ENCODE data around the gene POLN. TPM values are rescaled to one million over a fixed set of nuclear protein-coding genes. Genes with fewer than 3 reads are reported as not detected.

The POLN gene
- total and polyA plus RNA-seq, 11 donors, result 0.38 to 4.5 (median 1.9) TPM

GRCh38 chr4:2256781-2257191, 14.9 kb upstream of the POLN start:
- Histone ChIP-seq H3K4me1 (peaks cover 21 to 84% (median 70%) of the 10 kb centered on the region in 12 donors), H3K27me3 (no peaks in the 10 kb centered on the region), H3K9me3 (no peaks in the 10 kb centered on the region), H3K27ac (peak overlapping the region; percentile 74 to 94 (median 89)), H3K36me3 (peaks cover 0 to 58% (median 30%) of the 10 kb centered on the region in 9 donors), H3K4me3 (peak overlapping the region in 1 of 12 donors; percentile 24)
- no peak for TF ChIP-seq POLR2A (IDR thresholded peaks at IDR 0.05)
- TF ChIP-seq, protein P1, sequence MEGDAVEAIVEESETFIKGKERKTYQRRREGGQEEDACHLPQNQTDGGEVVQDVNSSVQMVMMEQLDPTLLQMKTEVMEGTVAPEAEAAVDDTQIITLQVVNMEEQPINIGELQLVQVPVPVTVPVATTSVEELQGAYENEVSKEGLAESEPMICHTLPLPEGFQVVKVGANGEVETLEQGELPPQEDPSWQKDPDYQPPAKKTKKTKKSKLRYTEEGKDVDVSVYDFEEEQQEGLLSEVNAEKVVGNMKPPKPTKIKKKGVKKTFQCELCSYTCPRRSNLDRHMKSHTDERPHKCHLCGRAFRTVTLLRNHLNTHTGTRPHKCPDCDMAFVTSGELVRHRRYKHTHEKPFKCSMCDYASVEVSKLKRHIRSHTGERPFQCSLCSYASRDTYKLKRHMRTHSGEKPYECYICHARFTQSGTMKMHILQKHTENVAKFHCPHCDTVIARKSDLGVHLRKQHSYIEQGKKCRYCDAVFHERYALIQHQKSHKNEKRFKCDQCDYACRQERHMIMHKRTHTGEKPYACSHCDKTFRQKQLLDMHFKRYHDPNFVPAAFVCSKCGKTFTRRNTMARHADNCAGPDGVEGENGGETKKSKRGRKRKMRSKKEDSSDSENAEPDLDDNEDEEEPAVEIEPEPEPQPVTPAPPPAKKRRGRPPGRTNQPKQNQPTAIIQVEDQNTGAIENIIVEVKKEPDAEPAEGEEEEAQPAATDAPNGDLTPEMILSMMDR (IDR thresholded peaks at IDR 0.05), result no peak
- ATAC-seq (peak; percentile 35 to 75 (median 58)), DNase-seq (peak; percentile 46 to 83 (median 70))
- 40 to 59% (median 42%) methylated on average over 11 to 12 of the region's 12 CpGs for WGBS, 4 donors
- intact Hi-C loops (cut with DNase I), result loop anchor here in 3 of 10 donors (2.0 to 10.0 kb wide), 2 partner anchors 14 to 158 kb away; partner anchors contain the start of genes CFAP99 (in 2 of the 3), ZFYVE28 (in 2 of the 3), HAUS3 (in 1 of the 3) and POLN (in 1 of the 3)

- intact Hi-C loops (cut with DNase I), result loop anchor here in 3 of 10 donors (2.0 to 10.0 kb wide), 2 partner anchors 13 to 159 kb away; partner anchors contain the start of genes CFAP99 (in 2 of the 3), ZFYVE28 (in 2 of the 3), HAUS3 (in 1 of the 3) and POLN (in 1 of the 3)
- Histone ChIP-seq H3K36me3 (peaks cover 0 to 63% (median 35%) of the 10 kb centered on the region in 9 donors), H3K4me1 (peaks cover 21 to 84% (median 70%) of the 10 kb centered on the region in 12 donors), H3K9me3 (no peaks in the 10 kb centered on the region), H3K27ac (peak overlapping the region; percentile 74 to 94 (median 89)), H3K27me3 (no peaks in the 10 kb centered on the region), H3K4me3 (peak overlapping the region in 8 of 12 donors; percentile 8 to 32 (median 22))
- 21 to 39% (median 33%) methylated on average over 4 to 8 of the region's 8 CpGs; no CpG with 5 or more reads in 1 of the 4 donors for WGBS, 4 donors
- peak; percentile 40 to 74 (median 65) for DNase-seq
- TF ChIP-seq, protein P1 (IDR thresholded peaks at IDR 0.05), result no peak
- TF ChIP-seq POLR2A (IDR thresholded peaks at IDR 0.05), result no peak
- peak; percentile 21 to 50 (median 36) for ATAC-seq
Observed at GRCh38 chr4:2256156-2256731, 14.3 kb upstream of the POLN start.

- ATAC-seq, result peak in 3 of 4 donors; percentile 3 to 34 (median 18)
Observed at GRCh38 chr4:2255501-2256155, 13.7 kb upstream of the POLN start.

More at GRCh38 chr4:2255501-2256155, 13.7 kb upstream of the POLN start:
- DNase-seq, result peak; percentile 39 to 68 (median 45)
- H3K27ac ChIP-seq, result peak overlapping the region; percentile 74 to 94 (median 89)
- 3 to 26% (median 18%) methylated on average over 6 to 18 of the region's 18 CpGs for WGBS, 4 donors
- H3K4me3 ChIP-seq, result peak overlapping the region in 7 of 12 donors; percentile 8 to 32 (median 21)
- H3K36me3 ChIP-seq, result peaks cover 0 to 70% (median 42%) of the 10 kb centered on the region in 9 donors
- no peaks in the 10 kb centered on the region for H3K9me3 ChIP-seq
- intact Hi-C loops (cut with DNase I), result loop anchor here in 3 of 10 donors (2.0 to 10.0 kb wide), 2 partner anchors 13 to 159 kb away; partner anchors contain the start of genes CFAP99 (in 2 of the 3), ZFYVE28 (in 2 of the 3), HAUS3 (in 1 of the 3) and POLN (in 1 of the 3)
- H3K27me3 ChIP-seq, result no peaks in the 10 kb centered on the region
- H3K4me1 ChIP-seq, result peaks cover 21 to 78% (median 68%) of the 10 kb centered on the region in 12 donors
- TF ChIP-seq POLR2A (IDR thresholded peaks at IDR 0.05), result no peak
- TF ChIP-seq, protein P1 (IDR thresholded peaks at IDR 0.05), result peak in 2 of 12 donors; percentile 5 to 6
